K562 (cell line): ENCODE measurements around the gene TSPAN18. TPM values are rescaled to one million over a fixed set of nuclear protein-coding genes. Genes with fewer than 3 reads are reported as not detected.

Experiments
- CTCF ChIP-seq, 3 experiments: IDR thresholded peaks in 2 of 3; conservative IDR thresholded peaks in 1 of 3; 2 replicates each; pipeline ENCODE4 v1.5.1; 2011 to 2012; ENCODE audit warnings: low read length in 3 of 3, mild to moderate bottlenecking in 3 of 3, control low read depth in 2 of 3, improper control_type of control experiment in 1 of 3, inconsistent platforms in 1 of 3, low read depth in 1 of 3, mixed read lengths in 1 of 3, moderate library complexity in 1 of 3; ENCODE audit not compliant: insufficient read depth in 2 of 3
- E2F6 ChIP-seq, 2 experiments: IDR thresholded peaks; 2 replicates each; pipeline ENCODE4 v1.6.1; 2011; ENCODE audit warnings: borderline replicate concordance in 1 of 2, control low read depth in 1 of 2, low read depth in 1 of 2, low read length in 1 of 2, mild to moderate bottlenecking in 1 of 2, mixed read lengths in 1 of 2, moderate library complexity in 1 of 2; ENCODE audit not compliant: insufficient read depth in 1 of 2, insufficient read length in 1 of 2, poor library complexity in 1 of 2, severe bottlenecking in 1 of 2; ENCODE audit errors: extremely low read depth in 1 of 2
- ERF ChIP-seq: fragments of 450-650 bp; formaldehyde crosslinking; IDR thresholded peaks from 2 replicates; pipeline ENCODE4 v1.4.0; 2020; ENCODE audit warnings: mild to moderate bottlenecking, mixed read lengths
- GATAD2B ChIP-seq: fragments of 450-650 bp; IDR thresholded peaks from 2 replicates; pipeline ENCODE4 v1.6.1; 2017; ENCODE audit warnings: mild to moderate bottlenecking, borderline replicate concordance
- HMGXB4 ChIP-seq: sonication (generic); formaldehyde crosslinking; IDR thresholded peaks from 2 replicates; pipeline ENCODE4 v1.8.1; 2023; ENCODE audit warnings: mild to moderate bottlenecking, missing genetic modification reagents
- HNRNPH1 ChIP-seq: fragments of 200-400 bp; formaldehyde crosslinking; optimal IDR thresholded peaks from 2 replicates; pipeline ENCODE3; 2017; ENCODE audit warnings: low read depth, mild to moderate bottlenecking, low read length, moderate library complexity
- NONO ChIP-seq, 2 experiments: fragments of 200-400 bp in 1 of 2; fragments of 450-650 bp in 1 of 2; formaldehyde crosslinking in 1 of 2; IDR thresholded peaks; 2 replicates each; pipeline ENCODE4 v1.6.1; 2017; ENCODE audit warnings: low read depth in 2 of 2, mild to moderate bottlenecking in 2 of 2, moderate library complexity in 2 of 2, low read length in 1 of 2
- SLC30A9 ChIP-seq: fragments of 250-450 bp; sonication (Bioruptor Pico); IDR thresholded peaks from 2 replicates; pipeline ENCODE4 v1.8.0; 2022; ENCODE audit warnings: mild to moderate bottlenecking, moderate library complexity
- ZBTB40 ChIP-seq, 2 experiments: fragments of 450-650 bp in 1 of 2; sonication (generic) in 1 of 2; formaldehyde crosslinking in 1 of 2; IDR thresholded peaks; 2 replicates each; pipeline versions ENCODE4 v1.7.1 to v1.9.0; 2016 to 2022; ENCODE audit warnings: inconsistent platforms in 1 of 2, mild to moderate bottlenecking in 1 of 2, missing genetic modification reagents in 1 of 2
- ZNF354B ChIP-seq: fragments of 250-450 bp; sonication (Bioruptor Pico); IDR thresholded peaks from 2 replicates; pipeline ENCODE4 v1.4.0; 2020
- ZNF384 ChIP-seq: IDR thresholded peaks from 2 replicates; pipeline ENCODE4 v1.6.1; 2012; ENCODE audit warnings: low read depth, low read length, improper control_type of control experiment
- polyA plus RNA-seq, 8 experiments: library from polyadenylated mRNA; depleted of rRNA in 4 of 8; stranded (reverse) in 5 of 8; unstranded in 3 of 8; fragments of >200 nt; fragmentation: Nextera tagmentation in 2 of 8; fragmentation: Illumina TruSeq in 1 of 8; extraction: Ambion mirVana in 2 of 8; extraction: Trizol in 1 of 8; gene quantifications; 2 replicates each; pipeline versions ENCODE4 v1.2.1 to v1.2.3, GENCODE V29; 2011 to 2014; ENCODE audit warnings: inconsistent platforms in 1 of 8, missing spikeins in 1 of 8
- total RNA-seq, 7 experiments: library from RNA; depleted of rRNA in 6 of 7; stranded (reverse); fragments of >200 nt in 6 of 7; fragmentation: Illumina TruSeq in 2 of 7; extraction: Trizol in 2 of 7; gene quantifications; 2 replicates each; pipeline versions ENCODE4 v1.2.1 to v1.2.3, GENCODE V29; 2011 to 2021; ENCODE audit warnings: low replicate concordance in 1 of 7

The TSPAN18 gene
- total and polyA plus RNA-seq, 9 of the 15 experiments (the other 6 are each of a cell fraction or from before 2014, with no cell fraction given): 0.17 to 0.35 (median 0.22) TPM; not detected in 4

- no peak for TF ChIP-seq NONO (IDR thresholded peaks at IDR 0.05; ENCODE audit: low read depth in 2 of 2, low read length in 1 of 2)
- no peak for TF ChIP-seq SLC30A9 (CRISPR knock-in tag)
- TF ChIP-seq ZNF384: no peak
- TF ChIP-seq CTCF (IDR thresholded peaks at IDR 0.05 in 2 of 3, conservative IDR thresholded peaks at IDR 0.05 in 1 of 3; ENCODE audit: insufficient read depth in 2 of 3, low read depth in 1 of 3, low read length in 3 of 3): peak; percentile 35 to 54 (median 52); a peak in 5 of 6 replicates
- TF ChIP-seq E2F6 (IDR thresholded peaks at IDR 0.05; ENCODE audit: borderline replicate concordance in 1 of 2, extremely low read depth in 1 of 2, insufficient read depth in 1 of 2, insufficient read length in 1 of 2, low read depth in 1 of 2, low read length in 1 of 2, poor library complexity in 1 of 2, severe bottlenecking in 1 of 2): peak in 1 of 2 experiments; percentile 24
- TF ChIP-seq GATAD2B: no peak
- no peak for TF ChIP-seq HNRNPH1
- no peak for TF ChIP-seq ERF (CRISPR knock-in tag)
- TF ChIP-seq ZBTB40 (IDR thresholded peaks at IDR 0.05): no peak
- TF ChIP-seq ZBTB40 (CRISPR knock-in tag; IDR thresholded peaks at IDR 0.05): no peak
- TF ChIP-seq ZNF354B (CRISPR knock-in tag): no peak
- TF ChIP-seq HMGXB4 (CRISPR knock-in tag): no peak
Measured at GRCh38 chr11:44950625-44951476, 224.1 kb downstream of the TSPAN18 start, which contains the start of gene TP53I11 (continued).
